GM10847 (cell line): Measurements from ENCODE around the gene TMEM43.

Experiments used
- POLR2A ChIP-seq: IDR thresholded peaks from 2 replicates; pipeline ENCODE4 v1.6.1; 2011; ENCODE audit not compliant: insufficient read length; ENCODE audit errors: extremely low read depth

The TMEM43 gene

GRCh38 chr3:14121859-14122258, 3.0 kb upstream of the TMEM43 start:
- no peak for TF ChIP-seq POLR2A

DNA sequence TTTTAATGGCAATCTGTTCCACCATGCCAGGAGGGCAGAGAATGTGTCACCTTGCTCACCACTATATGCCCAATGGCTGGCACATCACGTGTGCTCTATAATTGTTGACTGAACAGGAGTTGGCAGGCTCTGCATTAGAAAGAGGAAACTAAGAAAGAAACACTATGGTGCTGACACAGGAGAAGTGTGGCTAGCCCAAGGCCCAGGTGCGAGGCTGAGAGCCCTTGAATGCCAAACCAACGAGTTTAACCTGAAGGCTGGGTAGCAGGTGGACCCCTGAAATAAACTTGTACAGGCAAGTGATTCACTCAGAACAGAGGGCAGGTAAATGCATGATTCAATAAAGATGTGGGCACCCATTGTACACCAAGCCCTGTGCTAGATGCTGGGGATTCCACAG, 2.6 kb upstream of the TMEM43 start:
- no peak for TF ChIP-seq POLR2A

DNA sequence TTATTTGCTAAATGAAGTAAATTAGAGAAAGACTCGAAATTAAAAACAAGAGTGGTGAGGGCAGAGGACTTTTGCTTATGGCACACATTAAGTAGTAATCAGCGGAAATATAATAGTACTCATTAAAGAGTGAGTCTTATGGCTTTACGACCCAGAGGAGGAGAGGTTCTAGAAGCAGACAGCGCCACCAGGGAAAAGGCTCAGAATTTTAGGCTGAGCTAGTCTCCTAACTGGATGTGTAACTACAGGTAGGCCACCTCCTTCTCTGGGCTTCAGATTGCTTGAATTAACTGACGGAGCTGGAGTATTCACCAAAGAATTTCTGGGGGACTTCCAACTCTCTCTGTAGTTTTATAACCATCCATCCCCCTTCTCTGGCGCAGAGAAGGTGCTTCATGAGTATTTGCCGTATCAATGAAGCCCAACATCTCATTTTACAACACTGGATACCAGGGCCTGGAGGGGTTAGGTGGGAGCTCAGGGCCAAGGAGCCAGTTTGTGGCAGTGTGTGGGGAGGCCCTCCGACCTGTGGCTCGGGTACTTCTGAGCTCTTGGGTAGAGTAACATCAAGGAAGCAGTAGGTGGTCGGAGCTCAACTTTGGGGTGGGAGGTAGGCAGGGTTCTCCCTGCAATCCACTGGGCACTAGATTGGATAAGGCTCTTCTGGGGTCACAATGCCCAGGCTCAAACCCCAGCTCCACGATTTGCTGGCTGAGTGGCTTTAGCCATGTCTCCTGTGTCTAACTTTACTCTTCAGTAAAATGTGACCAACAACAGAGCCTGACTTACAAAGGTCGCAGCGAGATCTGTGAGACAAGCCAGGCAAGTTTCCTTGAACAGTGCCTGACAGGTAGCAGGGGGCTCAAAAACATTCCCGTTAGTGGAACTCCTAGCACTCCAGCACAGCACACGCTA, 1.3 kb upstream of the TMEM43 start:
- TF ChIP-seq POLR2A = no peak

GRCh38 chr3:14124223-14124614, 633 bp upstream of the TMEM43 start:
- TF ChIP-seq POLR2A = no peak

DNA sequence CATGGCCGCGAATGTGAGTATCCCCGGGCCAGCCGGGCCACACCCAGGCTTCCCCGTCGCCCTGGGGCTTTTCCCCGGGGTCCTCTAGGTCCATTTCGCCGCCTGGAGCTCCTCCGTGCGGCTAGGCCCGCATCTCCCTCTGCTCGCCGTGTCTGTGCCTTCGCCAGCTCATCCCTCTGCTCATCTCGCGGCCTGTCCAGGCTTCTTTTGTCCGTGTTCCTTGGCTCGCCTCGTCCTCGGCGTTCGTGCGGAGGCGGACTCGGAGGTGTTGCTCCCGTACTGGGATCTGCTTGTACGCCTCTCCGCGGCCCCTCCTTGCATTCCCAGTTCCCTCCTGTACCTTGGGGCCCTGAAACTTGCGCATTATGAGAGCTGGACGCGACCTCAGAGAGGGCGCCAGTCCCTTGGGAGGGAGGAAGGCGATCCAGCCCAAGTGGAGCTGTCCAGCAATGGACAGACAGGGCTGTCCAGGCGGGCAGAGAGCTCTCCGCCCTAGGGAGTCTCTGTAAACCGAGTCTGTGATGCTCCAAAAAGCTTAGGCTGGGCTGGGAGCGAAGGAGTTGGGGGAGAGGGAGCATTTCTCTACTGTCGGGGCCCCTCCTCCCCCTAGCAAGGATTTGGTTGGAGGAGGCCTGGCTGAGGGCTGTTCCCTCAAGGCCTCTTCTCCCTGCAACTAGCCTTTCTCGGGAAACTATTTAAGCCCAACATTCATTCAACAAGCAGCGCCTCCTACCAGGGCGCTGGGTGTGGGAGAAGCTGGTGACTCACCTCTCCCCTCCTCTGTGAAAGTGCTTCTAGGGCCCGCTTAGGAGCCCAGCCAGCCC, 553 bp downstream of the TMEM43 start:
- TF ChIP-seq POLR2A = no peak

GRCh38 chr3:14126017-14126886, 1.4 kb downstream of the TMEM43 start:
- no peak for TF ChIP-seq POLR2A

- TF ChIP-seq POLR2A = no peak
Observed at GRCh38 chr3:14126887-14127505, 2.1 kb downstream of the TMEM43 start.

GRCh38 chr3:14127516-14128161, 2.8 kb downstream of the TMEM43 start:
- TF ChIP-seq POLR2A = no peak

DNA sequence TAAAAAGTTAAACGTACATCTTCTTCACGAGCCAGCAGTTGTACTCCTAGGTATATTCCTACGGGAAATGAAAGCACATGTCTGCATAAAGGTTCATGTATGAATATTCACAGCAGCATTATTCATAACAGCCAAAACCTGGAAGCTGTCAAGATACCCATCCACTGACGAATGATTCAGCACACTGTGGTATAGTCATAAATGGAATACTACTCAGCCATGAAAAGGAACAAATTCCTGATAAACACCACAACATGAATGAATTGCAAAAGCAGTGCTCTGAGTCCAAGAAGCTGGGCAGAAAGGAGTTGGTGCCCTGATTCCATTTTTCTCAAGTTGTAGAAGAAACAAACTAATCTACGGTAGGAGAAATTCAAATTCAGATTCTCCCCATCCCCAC, 3.9 kb downstream of the TMEM43 start:
- TF ChIP-seq POLR2A = no peak

- TF ChIP-seq POLR2A = no peak
Observed at GRCh38 chr3:14129296-14129695, 4.4 kb downstream of the TMEM43 start.

DNA sequence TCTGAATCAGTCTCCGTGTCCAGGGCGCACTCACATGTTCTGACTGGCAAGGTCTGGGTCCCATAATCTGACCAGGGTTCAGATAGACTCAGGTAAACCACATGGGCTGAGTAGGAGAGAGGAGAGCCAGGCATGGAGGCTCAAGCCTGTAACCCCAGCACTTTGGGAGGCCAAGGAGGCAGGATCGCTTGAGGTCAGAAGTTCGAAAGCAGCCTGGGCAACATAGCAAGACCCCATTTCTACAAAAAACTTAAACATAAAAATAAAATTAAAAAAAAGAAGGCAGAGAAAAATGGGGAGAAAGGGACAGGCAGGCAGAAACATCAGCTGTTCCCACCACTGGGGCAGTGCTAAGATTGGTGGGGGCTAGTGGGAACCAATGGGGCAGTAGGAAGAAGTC, 5.4 kb downstream of the TMEM43 start:
- TF ChIP-seq POLR2A = no peak

DNA sequence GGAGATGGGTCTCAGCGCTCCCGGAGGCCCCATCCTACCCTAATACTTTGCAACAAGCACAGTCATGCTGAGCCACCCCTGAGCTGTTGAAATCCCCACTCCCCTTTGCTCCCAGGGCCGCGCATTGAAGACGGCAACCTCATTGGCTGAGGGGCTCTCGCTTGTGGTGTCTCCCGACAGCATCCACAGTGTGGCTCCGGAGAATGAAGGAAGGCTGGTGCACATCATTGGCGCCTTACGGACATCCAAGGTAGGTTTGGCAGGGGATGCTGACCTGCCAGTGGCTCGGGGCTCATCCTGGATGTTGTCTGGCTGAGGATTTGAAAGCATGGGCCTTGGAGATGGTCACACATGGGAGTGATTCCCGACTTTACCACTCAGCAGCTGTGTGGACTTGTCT, 5.9 kb downstream of the TMEM43 start:
- no peak for TF ChIP-seq POLR2A

GRCh38 chr3:14131134-14131533, 6.3 kb downstream of the TMEM43 start:
- TF ChIP-seq POLR2A = no peak

- no peak for TF ChIP-seq POLR2A
Observed at GRCh38 chr3:14132120-14132519, 7.3 kb downstream of the TMEM43 start.
